GM12873 (cell line): Measurements from ENCODE around the gene ATRAID.
A peak's percentile ranks its signal among the peaks of the same experiment; 100 is the strongest.

Source experiments
- CTCF ChIP-seq: IDR thresholded peaks from 2 replicates; pipeline ENCODE4 v1.5.1; 2012; ENCODE audit warnings: low read depth, mild to moderate bottlenecking, moderate library complexity, low read length, control low read depth; ENCODE audit not compliant: insufficient read depth; ENCODE audit errors: missing control alignments

Gene ATRAID

GRCh38 chr2:27186613-27187345 is 25.1 kb upstream of the ATRAID start:
- no peak for TF ChIP-seq CTCF

- TF ChIP-seq CTCF = no peak
Observed at GRCh38 chr2:27189989-27190388, 21.9 kb upstream of the ATRAID start.

GRCh38 chr2:27191070-27191829 is 20.6 kb upstream of the ATRAID start:
- peak; percentile 78 for TF ChIP-seq CTCF

GRCh38 chr2:27194538-27195354 is 17.1 kb upstream of the ATRAID start:
- TF ChIP-seq CTCF = no peak

GRCh38 chr2:27198627-27199026 is 13.2 kb upstream of the ATRAID start:
- no peak for TF ChIP-seq CTCF

- TF ChIP-seq CTCF = no peak
Observed at GRCh38 chr2:27199241-27199640, 12.6 kb upstream of the ATRAID start.

GRCh38 chr2:27201675-27202074 is 10.2 kb upstream of the ATRAID start:
- TF ChIP-seq CTCF = no peak
